GM12878 (cell line): ENCODE measurements around the gene CDKL1. TPM values are rescaled to one million over a fixed set of nuclear protein-coding genes. Genes with fewer than 3 reads are reported as not detected.

ENCODE experiments used
- CHD2 ChIP-seq: IDR thresholded peaks from 2 replicates; pipeline ENCODE4 v1.6.1; 2011; ENCODE audit warnings: low read depth, low read length, improper control_type of control experiment, borderline replicate concordance
- CREM ChIP-seq: IDR thresholded peaks from 2 replicates; pipeline ENCODE4 v1.6.1; 2014; ENCODE audit warnings: antibody characterized with exemption, low read depth
- CTCF ChIP-seq, 3 experiments: IDR thresholded peaks in 2 of 3; conservative IDR thresholded peaks in 1 of 3; 2 replicates each; pipeline ENCODE4 v1.5.1; 2011; ENCODE audit warnings: low read depth in 3 of 3, low read length in 3 of 3, mild to moderate bottlenecking in 3 of 3, control low read depth in 2 of 3, moderate library complexity in 2 of 3, inconsistent platforms in 1 of 3, mixed read lengths in 1 of 3; ENCODE audit not compliant: control insufficient read depth in 2 of 3, insufficient read depth in 1 of 3; ENCODE audit errors: extremely low read depth in 1 of 3
- ETV6 ChIP-seq, 2 experiments: fragments of 450-650 bp in 1 of 2; IDR thresholded peaks in 1 of 2; conservative IDR thresholded peaks in 1 of 2; 2 replicates each; pipeline ENCODE4 v1.6.1; 2014; ENCODE audit warnings: antibody characterized with exemption in 1 of 2, borderline replicate concordance in 1 of 2, low read depth in 1 of 2, mild to moderate bottlenecking in 1 of 2, moderate library complexity in 1 of 2
- IRF3 ChIP-seq: fragments of 450-650 bp; IDR thresholded peaks from 2 replicates; pipeline ENCODE4 v1.6.1; 2014; ENCODE audit warnings: mild to moderate bottlenecking
- MXI1 ChIP-seq: fragments of 150-350 bp; IDR thresholded peaks from 2 replicates; pipeline ENCODE4 v1.6.1; 2011; ENCODE audit warnings: low read depth, mild to moderate bottlenecking, inconsistent platforms, low read length, improper control_type of control experiment
- PML ChIP-seq: IDR thresholded peaks from 2 replicates; pipeline ENCODE4 v1.6.1; 2012; ENCODE audit warnings: low read length, inconsistent platforms
- RAD51 ChIP-seq: fragments of 450-650 bp; IDR thresholded peaks from 2 replicates; pipeline ENCODE4 v1.6.1; 2016; ENCODE audit warnings: moderate library complexity, mild to moderate bottlenecking, inconsistent platforms
- RCOR1 ChIP-seq: conservative IDR thresholded peaks from 2 replicates; pipeline ENCODE4 v1.6.1; 2012; ENCODE audit warnings: low read depth, low read length, improper control_type of control experiment
- RELA ChIP-seq: fragments of 450-650 bp; IDR thresholded peaks from 2 replicates; pipeline ENCODE4 v1.8.0; 2014; ENCODE audit warnings: borderline replicate concordance; ENCODE audit not compliant: partially characterized antibody
- SMAD1 ChIP-seq: fragments of 450-650 bp; IDR thresholded peaks from 2 replicates; pipeline ENCODE4 v1.6.1; 2018; ENCODE audit warnings: mild to moderate bottlenecking, low read depth; ENCODE audit not compliant: partially characterized antibody
- SREBF1 ChIP-seq: IDR thresholded peaks from 2 replicates; pipeline ENCODE4 v1.6.1; 2012; ENCODE audit warnings: mild to moderate bottlenecking, low read length
- SUPT20H ChIP-seq: IDR thresholded peaks from 2 replicates; pipeline ENCODE4 v1.6.1; 2011; ENCODE audit warnings: low read depth, mild to moderate bottlenecking, low read length, moderate library complexity, borderline replicate concordance; ENCODE audit not compliant: control insufficient read depth
- YY1 ChIP-seq: IDR thresholded peaks from 2 replicates; pipeline ENCODE4 v1.6.1; 2011; ENCODE audit warnings: low read depth, mild to moderate bottlenecking, low read length
- polyA plus RNA-seq, 11 experiments: library from polyadenylated mRNA; depleted of rRNA in 4 of 11; unstranded in 6 of 11; stranded (reverse) in 5 of 11; fragments of >200 nt; fragmentation: Nextera tagmentation in 4 of 11; fragmentation: Illumina TruSeq in 1 of 11; extraction: Ambion mirVana in 4 of 11; extraction: Trizol in 1 of 11; gene quantifications; 1 replicate in 1 of 11; 2 replicates in 10 of 11; pipeline versions ENCODE4 v1.2.1 to v1.2.3, GENCODE V29; 2011 to 2016; ENCODE audit warnings: inconsistent platforms in 2 of 11, missing spikeins in 2 of 11, low read depth in 1 of 11
- total RNA-seq, 4 experiments: library from RNA; depleted of rRNA in 3 of 4; stranded (reverse); fragments of >200 nt in 3 of 4; fragmentation: Illumina TruSeq in 1 of 4; extraction: Trizol in 1 of 4; gene quantifications; 2 replicates each; pipeline versions ENCODE4 v1.2.1 to v1.2.3, GENCODE V29; 2013 to 2021
- TF ChIP-seq, protein P1 (sequence below): IDR thresholded peaks from 2 replicates; pipeline ENCODE4 v1.6.1; 2011; ENCODE audit warnings: borderline replicate concordance, low read depth, mild to moderate bottlenecking, moderate library complexity, mixed read lengths, low read length; ENCODE audit not compliant: insufficient read depth; ENCODE audit errors: extremely low read length
- TF ChIP-seq, protein P2 (sequence below): fragments of 450-650 bp; IDR thresholded peaks from 2 replicates; pipeline ENCODE4 v1.6.1; 2017; ENCODE audit warnings: mild to moderate bottlenecking, moderate library complexity

Gene CDKL1
- total and polyA plus RNA-seq, 10 of the 15 experiments (the other 5 are each of a cell fraction or from before 2014, with no cell fraction given): 9.0 to 19.0 (median 11.1) TPM

- no peak for TF ChIP-seq ETV6 (conservative IDR thresholded peaks at IDR 0.05 in 1 of 2, IDR thresholded peaks at IDR 0.05 in 1 of 2; ENCODE audit: borderline replicate concordance in 1 of 2, low read depth in 1 of 2)
- TF ChIP-seq, protein P1, sequence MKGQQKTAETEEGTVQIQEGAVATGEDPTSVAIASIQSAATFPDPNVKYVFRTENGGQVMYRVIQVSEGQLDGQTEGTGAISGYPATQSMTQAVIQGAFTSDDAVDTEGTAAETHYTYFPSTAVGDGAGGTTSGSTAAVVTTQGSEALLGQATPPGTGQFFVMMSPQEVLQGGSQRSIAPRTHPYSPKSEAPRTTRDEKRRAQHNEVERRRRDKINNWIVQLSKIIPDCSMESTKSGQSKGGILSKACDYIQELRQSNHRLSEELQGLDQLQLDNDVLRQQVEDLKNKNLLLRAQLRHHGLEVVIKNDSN: no peak
- peak; percentile 9 for TF ChIP-seq RELA
- TF ChIP-seq MXI1: no peak
- no peak for TF ChIP-seq SUPT20H
- no peak for TF ChIP-seq YY1
- TF ChIP-seq CREM: no peak; the same call in 1 of the 2 replicates
- no peak for TF ChIP-seq IRF3
- TF ChIP-seq RCOR1: no peak
- no peak for TF ChIP-seq CHD2
- TF ChIP-seq, protein P2, sequence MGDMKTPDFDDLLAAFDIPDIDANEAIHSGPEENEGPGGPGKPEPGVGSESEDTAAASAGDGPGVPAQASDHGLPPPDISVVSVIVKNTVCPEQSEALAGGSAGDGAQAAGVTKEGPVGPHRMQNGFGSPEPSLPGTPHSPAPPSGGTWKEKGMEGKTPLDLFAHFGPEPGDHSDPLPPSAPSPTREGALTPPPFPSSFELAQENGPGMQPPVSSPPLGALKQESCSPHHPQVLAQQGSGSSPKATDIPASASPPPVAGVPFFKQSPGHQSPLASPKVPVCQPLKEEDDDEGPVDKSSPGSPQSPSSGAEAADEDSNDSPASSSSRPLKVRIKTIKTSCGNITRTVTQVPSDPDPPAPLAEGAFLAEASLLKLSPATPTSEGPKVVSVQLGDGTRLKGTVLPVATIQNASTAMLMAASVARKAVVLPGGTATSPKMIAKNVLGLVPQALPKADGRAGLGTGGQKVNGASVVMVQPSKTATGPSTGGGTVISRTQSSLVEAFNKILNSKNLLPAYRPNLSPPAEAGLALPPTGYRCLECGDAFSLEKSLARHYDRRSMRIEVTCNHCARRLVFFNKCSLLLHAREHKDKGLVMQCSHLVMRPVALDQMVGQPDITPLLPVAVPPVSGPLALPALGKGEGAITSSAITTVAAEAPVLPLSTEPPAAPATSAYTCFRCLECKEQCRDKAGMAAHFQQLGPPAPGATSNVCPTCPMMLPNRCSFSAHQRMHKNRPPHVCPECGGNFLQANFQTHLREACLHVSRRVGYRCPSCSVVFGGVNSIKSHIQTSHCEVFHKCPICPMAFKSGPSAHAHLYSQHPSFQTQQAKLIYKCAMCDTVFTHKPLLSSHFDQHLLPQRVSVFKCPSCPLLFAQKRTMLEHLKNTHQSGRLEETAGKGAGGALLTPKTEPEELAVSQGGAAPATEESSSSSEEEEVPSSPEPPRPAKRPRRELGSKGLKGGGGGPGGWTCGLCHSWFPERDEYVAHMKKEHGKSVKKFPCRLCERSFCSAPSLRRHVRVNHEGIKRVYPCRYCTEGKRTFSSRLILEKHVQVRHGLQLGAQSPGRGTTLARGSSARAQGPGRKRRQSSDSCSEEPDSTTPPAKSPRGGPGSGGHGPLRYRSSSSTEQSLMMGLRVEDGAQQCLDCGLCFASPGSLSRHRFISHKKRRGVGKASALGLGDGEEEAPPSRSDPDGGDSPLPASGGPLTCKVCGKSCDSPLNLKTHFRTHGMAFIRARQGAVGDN: no peak
- TF ChIP-seq SMAD1: no peak
- no peak for TF ChIP-seq PML
- TF ChIP-seq SREBF1: no peak
- no peak for TF ChIP-seq RAD51
- no peak; a peak in 1 of 6 replicates for TF ChIP-seq CTCF (IDR thresholded peaks at IDR 0.05 in 2 of 3, conservative IDR thresholded peaks at IDR 0.05 in 1 of 3; ENCODE audit: control insufficient read depth in 2 of 3, extremely low read depth in 1 of 3, insufficient read depth in 1 of 3, low read depth in 3 of 3, low read length in 3 of 3)
Measured at GRCh38 chr14:50344116-50344775, 52.4 kb downstream of the CDKL1 start (continued).
